Bronchial epithelial cell (primary cell): ENCODE data around the gene ST6GALNAC4. TPM values are rescaled to one million over a fixed set of nuclear protein-coding genes. Genes with fewer than 3 reads are reported as not detected.

Experiments
- DNase-seq: peaks from one replicate; pipeline ENCODE4 v3.0.0-alpha.2; 2010; ENCODE audit warnings: low read depth
- FAIRE-seq: peaks from 2 replicates; lab custom pipeline; 2011; peaks lifted over from hg19 to GRCh38; lab: Jason Lieb, UNC
- H3K27me3 ChIP-seq: 2 replicates; pipeline ENCODE4 v1.5.1; 2011; ENCODE audit warnings: low read length; ENCODE audit not compliant: control insufficient read depth, insufficient read depth
- H3K36me3 ChIP-seq: 2 replicates; pipeline ENCODE4 v1.5.1; 2011; ENCODE audit warnings: low read length; ENCODE audit not compliant: control insufficient read depth, insufficient read depth
- H3K4me3 ChIP-seq: 2 replicates; pipeline ENCODE4 v1.5.1; 2011; ENCODE audit warnings: mild to moderate bottlenecking, low read depth, low read length, control low read depth
- CTCF ChIP-seq: IDR thresholded peaks from 2 replicates; pipeline ENCODE4 v1.5.1; 2011; ENCODE audit warnings: mild to moderate bottlenecking, moderate library complexity, low read length, control low read depth, inconsistent platforms; ENCODE audit not compliant: insufficient read depth, severe bottlenecking
- total RNA-seq: library from RNA; depleted of rRNA; stranded (reverse); fragments of >200 nt; gene quantifications from 2 replicates; pipeline ENCODE4 v1.2.1, GENCODE V29; 2014

The ST6GALNAC4 gene
- total RNA-seq, 1 donor from 2014 or later = 21.3 TPM

GRCh38 chr9:127931092-127931881, 14.4 kb upstream of the ST6GALNAC4 start:
- DNase-seq = peak; percentile 55
- FAIRE-seq = no peak
- TF ChIP-seq CTCF = no peak
- Histone ChIP-seq H3K27me3 (no peaks in the 10 kb centered on the region), H3K36me3 (peaks cover 2% of the 10 kb centered on the region), H3K4me3 (peak overlapping the region; percentile 41)

GRCh38 chr9:127930231-127931091, 13.6 kb upstream of the ST6GALNAC4 start, which contains the start of gene PIP5KL1:
TSS of gene PIP5KL1 (minus strand) at chr9:127930777. CDS start at chr9:127930752, 25 bp downstream.
- Histone ChIP-seq H3K36me3 (no peaks in the 10 kb centered on the region), H3K27me3 (no peaks in the 10 kb centered on the region), H3K4me3 (peak within 1 kb of the TSS; percentile 41)
- DNase-seq (peak; percentile 57), FAIRE-seq (no peak)
- TF ChIP-seq CTCF = no peak

GRCh38 chr9:127929625-127929979, 12.8 kb upstream of the ST6GALNAC4 start:
- no peak for TF ChIP-seq CTCF
- Histone ChIP-seq H3K4me3 (no peak overlapping the region), H3K36me3 (no peaks in the 10 kb centered on the region), H3K27me3 (no peaks in the 10 kb centered on the region)
- DNase-seq (no peak), FAIRE-seq (no peak)

- DNase-seq (no peak), FAIRE-seq (no peak)
- Histone ChIP-seq H3K4me3 (no peak overlapping the region), H3K27me3 (no peaks in the 10 kb centered on the region), H3K36me3 (no peaks in the 10 kb centered on the region)
- TF ChIP-seq CTCF = no peak
Observed at GRCh38 chr9:127928676-127929624, 12.1 kb upstream of the ST6GALNAC4 start.

- FAIRE-seq (no peak), DNase-seq (no peak)
- no peak for TF ChIP-seq CTCF
- Histone ChIP-seq H3K36me3 (no peaks in the 10 kb centered on the region), H3K4me3 (peak overlapping the region; percentile 70), H3K27me3 (no peaks in the 10 kb centered on the region)
Observed at GRCh38 chr9:127927988-127928675, 11.3 kb upstream of the ST6GALNAC4 start.
